Measurements from ENCODE around the gene FOXJ2.

DNA sequence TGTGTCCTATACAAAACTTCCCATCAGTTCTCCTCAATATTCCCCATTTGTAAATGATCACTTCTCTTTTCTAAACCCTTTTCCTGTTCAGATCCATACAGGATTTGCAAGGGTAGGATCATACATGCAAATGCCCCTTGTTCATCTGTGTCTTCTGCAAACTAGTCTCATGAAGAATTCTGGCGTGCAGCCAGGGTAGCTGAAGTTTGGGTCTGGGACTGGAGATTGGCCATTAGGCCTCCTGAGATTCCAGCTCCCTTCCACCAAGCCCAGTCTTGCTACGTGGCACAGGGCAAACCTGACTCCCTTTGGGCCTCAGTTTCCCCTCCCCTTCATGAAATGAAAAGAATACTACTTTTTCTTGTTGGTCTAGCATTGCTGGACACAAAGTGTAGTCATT, 22.3 kb downstream of the FOXJ2 start:
- TF ChIP-seq, protein P1, sequence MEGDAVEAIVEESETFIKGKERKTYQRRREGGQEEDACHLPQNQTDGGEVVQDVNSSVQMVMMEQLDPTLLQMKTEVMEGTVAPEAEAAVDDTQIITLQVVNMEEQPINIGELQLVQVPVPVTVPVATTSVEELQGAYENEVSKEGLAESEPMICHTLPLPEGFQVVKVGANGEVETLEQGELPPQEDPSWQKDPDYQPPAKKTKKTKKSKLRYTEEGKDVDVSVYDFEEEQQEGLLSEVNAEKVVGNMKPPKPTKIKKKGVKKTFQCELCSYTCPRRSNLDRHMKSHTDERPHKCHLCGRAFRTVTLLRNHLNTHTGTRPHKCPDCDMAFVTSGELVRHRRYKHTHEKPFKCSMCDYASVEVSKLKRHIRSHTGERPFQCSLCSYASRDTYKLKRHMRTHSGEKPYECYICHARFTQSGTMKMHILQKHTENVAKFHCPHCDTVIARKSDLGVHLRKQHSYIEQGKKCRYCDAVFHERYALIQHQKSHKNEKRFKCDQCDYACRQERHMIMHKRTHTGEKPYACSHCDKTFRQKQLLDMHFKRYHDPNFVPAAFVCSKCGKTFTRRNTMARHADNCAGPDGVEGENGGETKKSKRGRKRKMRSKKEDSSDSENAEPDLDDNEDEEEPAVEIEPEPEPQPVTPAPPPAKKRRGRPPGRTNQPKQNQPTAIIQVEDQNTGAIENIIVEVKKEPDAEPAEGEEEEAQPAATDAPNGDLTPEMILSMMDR (conservative IDR thresholded peaks at IDR 0.05; ENCODE audit: low read depth, low read length), result no peak
- TF ChIP-seq CHD1 (IDR thresholded peaks at IDR 0.05; ENCODE audit: low read depth, low read length), result no peak
- TF ChIP-seq MXI1 (IDR thresholded peaks at IDR 0.05; ENCODE audit: borderline replicate concordance, low read depth, low read length), result no peak
- no peak for TF ChIP-seq RAD21 (IDR thresholded peaks at IDR 0.05; ENCODE audit: low read length)
- no peak for TF ChIP-seq RFX5 (IDR thresholded peaks at IDR 0.05; ENCODE audit: low read depth, low read length)
- no peak for TF ChIP-seq RCOR1 (IDR thresholded peaks at IDR 0.05; ENCODE audit: insufficient replicate concordance, low read length)

Measured in IMR-90 (cell line).